Measurements from ENCODE around the gene P2RX1.
A peak's percentile ranks its signal among the peaks of the same experiment; 100 is the strongest.

Gene P2RX1

GRCh38 chr17:3915995-3916696, at the start of gene P2RX1:
P2RX1 (minus strand) TSS chr17:3916465; CDS start chr17:3916225, 240 bp downstream.
- H3K4me3 ChIP-seq: peak within 1 kb of the TSS in 5 of 7 experiments; percentile 4 to 22 (median 9)
- peak within 1 kb of the TSS in 15 of 21 experiments; percentile 17 to 72 (median 56) for H3K27ac ChIP-seq

DNA sequence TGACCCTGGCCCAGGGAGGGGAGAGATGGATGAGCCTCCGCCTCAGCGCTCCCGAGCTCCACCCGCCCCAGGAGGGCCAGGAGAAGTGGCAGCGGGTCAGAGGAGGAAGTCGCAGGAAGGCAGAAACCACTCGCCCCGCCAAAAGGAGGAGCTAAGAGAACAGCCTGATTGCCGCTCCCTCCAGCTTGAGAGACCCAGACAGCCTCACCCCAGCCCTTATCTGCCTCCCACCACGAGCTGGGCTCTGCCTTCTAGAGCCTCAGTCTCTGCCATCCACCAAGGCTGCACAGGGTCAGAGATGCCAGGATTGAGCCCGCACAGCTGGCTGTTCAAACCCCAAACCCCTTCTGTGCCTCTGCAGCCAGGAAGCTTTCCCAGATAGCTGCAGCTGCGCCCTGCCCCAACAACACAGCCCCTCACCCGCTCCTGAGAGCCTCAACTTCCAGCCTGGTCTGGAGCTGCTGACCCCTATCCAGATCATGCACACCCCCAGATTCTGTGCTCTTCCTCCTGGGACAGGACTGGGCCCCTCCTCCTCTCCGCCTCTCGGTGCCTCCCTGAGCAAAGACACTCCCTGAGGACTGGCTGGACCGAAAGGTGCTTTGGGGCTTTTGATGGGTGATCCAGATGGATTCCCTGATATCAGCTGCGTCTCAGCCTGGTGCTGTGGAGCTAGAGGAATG, 49.0 kb upstream of the P2RX1 start:
- peak overlapping the region; percentile 39 to 59 (median 50) for H3K4me3 ChIP-seq
- peak overlapping the region in 19 of 21 experiments; percentile 30 to 91 (median 78) for H3K27ac ChIP-seq

DNA sequence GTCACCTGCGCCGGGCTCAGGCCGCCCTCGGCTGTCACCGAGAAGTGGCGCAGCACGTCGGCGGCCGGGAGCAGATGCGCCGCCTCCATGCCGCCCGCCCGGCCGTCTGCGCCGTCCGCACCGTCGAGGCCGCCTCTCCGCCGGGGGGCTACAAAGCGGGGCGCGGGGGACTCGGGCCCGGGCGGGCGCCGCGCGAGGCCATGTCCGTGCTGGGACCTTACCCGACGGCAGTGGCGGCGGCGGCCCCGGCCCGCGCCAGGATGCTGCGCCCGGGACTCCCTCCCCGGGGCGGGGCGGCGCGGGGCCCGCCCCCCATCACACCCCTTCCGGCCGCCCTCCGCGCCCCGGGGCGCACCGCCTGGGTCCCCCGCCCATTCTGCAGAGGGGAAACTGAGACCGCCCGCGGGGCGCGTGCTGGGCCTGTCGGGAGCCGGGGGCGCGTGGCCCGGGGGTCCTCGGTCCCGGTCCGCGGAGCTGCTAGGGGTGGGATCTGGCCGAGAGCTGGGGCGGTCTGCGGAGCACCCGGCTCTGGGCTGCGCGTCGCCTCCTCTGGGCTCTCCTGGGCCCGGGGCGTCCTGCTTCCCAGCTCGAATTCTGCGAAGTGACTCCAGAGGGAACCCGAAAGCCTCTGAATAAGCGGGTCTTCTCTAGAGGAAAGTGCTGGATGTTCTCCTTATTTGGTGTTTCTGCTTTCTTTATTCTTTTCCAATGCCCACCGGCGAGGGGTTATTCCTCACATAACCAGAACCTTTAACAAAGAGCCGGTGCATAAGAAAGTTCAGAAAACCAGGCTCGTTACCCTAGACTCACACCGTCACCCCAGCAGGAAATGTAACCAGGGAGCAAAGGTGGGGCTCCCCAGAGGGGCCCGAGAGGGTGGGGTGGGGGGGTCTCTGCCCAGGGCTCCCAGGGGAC, 48.2 kb upstream of the P2RX1 start, which contains the start of gene ATP2A3:
TSS of gene ATP2A3 (minus strand) at position 235 of the 915 bp plus-strand sequence. CDS start at position 89, 146 bp downstream.
- Histone ChIP-seq H3K4me3 (peak within 1 kb of the TSS; percentile 39 to 59 (median 50)), H3K27ac (peak within 1 kb of the TSS in 19 of 21 experiments; percentile 36 to 91 (median 78))

GRCh38 chr17:3963237-3964201, 47.3 kb upstream of the P2RX1 start:
- Histone ChIP-seq H3K4me3 (peak overlapping the region; percentile 39 to 59 (median 50)), H3K27ac (peak overlapping the region in 18 of 21 experiments; percentile 36 to 91 (median 71))

GRCh38 chr17:3962965-3963236, 46.6 kb upstream of the P2RX1 start:
- H3K4me3 ChIP-seq: peak overlapping the region; percentile 39 to 59 (median 50)

GRCh38 chr17:3962217-3962964, 46.1 kb upstream of the P2RX1 start:
- H3K4me3 ChIP-seq: peak overlapping the region in 4 of 7 experiments; percentile 41 to 59 (median 54)

More at GRCh38 chr17:3962965-3963236, 46.6 kb upstream of the P2RX1 start:
- peak overlapping the region in 11 of 21 experiments; percentile 7 to 91 (median 78) for H3K27ac ChIP-seq

GRCh38 chr17:3961564-3962047, 45.3 kb upstream of the P2RX1 start:
- H3K4me3 ChIP-seq: no peak overlapping the region
- peak overlapping the region in 7 of 21 experiments; percentile 16 to 86 (median 21) for H3K27ac ChIP-seq

More at GRCh38 chr17:3962217-3962964, 46.1 kb upstream of the P2RX1 start:
- peak overlapping the region in 7 of 21 experiments; percentile 16 to 86 (median 51) for H3K27ac ChIP-seq

DNA sequence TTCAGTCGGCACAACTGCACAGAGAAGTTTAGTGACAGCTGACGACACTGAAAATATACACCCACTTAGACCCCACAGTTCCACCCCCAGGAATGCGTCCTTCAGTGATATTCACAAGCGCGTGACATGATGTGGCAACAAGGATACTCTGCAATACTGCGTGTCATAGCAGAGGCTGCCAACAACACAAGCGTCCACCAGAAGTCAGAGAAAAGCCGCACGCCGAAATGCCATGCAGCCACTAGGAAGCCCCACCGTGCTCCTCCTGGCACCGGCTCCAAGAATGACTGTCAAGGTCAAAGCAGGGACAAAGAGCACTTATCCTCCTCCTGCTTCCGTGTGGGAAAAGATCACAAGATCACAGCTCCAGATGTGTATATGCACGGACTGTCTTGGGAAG, 44.5 kb upstream of the P2RX1 start:
- no peak overlapping the region for H3K27ac ChIP-seq
- H3K4me3 ChIP-seq: no peak overlapping the region

DNA sequence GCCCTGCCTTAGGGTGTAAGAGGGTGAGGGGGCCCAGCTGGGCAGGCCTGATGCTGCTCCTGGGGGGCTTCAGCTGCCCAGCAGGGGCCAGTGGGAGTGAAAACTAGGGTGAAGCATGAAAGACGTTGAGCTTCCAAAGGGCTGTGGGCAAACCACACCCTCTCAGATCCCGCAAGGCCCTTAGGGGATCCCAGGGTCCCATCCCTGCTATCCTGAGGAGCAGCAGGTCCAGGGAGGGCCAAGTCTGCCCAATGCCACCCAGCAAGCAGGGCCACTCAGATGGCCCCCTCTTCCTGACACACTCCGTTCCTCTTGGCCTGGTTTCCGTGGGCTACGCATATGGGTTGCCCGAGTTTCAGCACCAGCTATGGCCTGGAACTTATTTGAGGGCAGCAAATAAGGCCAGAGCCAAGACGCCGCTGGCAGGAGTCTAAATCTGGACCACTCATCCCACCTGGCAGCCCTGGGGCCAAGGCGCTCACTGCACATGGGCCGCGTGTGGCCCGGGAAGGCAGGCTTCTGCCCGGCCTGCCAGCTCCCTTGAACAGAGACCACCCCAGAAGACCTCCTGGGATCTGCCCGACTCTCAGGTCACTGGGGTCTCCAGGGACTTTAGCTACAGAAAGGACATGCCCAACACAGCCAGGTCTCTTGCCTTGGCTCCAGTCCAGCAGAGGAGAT, 43.8 kb upstream of the P2RX1 start:
- Histone ChIP-seq H3K27ac (peak overlapping the region in 4 of 21 experiments; percentile 24 to 76 (median 44)), H3K4me3 (no peak overlapping the region)

DNA sequence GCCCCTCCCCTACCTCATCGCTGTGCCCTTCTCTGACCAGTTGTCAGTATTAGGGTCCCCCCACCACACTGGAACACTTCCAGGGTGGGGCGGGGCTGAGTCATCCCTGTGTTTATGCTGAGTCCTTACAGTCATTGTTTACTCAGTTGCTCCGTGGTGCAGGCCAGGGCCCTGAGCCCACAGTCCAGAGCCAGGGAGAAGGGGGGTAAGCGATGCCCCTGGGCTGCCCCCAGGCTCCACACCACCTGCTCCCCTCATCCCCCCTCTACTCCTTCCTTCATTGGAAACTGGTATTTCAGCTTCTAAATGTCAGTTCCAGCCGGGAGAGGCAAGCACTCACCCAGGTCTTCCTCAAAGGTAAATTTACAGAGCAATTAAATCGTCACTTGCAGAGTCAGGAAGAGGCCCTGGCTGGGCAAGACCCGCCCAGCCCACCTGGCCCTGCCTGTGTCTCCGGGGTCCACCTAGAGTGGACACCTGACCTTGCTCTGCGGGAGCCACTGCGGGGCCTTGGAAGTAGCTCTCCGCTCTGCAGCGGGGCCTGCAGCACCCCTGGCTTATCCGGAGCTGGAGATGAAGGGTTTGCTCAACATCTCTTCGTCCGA, 43.1 kb upstream of the P2RX1 start:
- Histone ChIP-seq H3K4me3 (no peak overlapping the region), H3K27ac (peak overlapping the region in 4 of 21 experiments; percentile 4 to 76 (median 28))

- Histone ChIP-seq H3K4me3 (no peak overlapping the region), H3K27ac (no peak overlapping the region)
These were observed 41.7 kb upstream of the P2RX1 start for GRCh38 chr17:3957735-3958599.

- H3K27ac ChIP-seq: no peak overlapping the region
These were observed 40.7 kb upstream of the P2RX1 start for GRCh38 chr17:3956983-3957382.

GRCh38 chr17:3956327-3956957, 40.2 kb upstream of the P2RX1 start:
- H3K27ac ChIP-seq: no peak overlapping the region
- no peak overlapping the region for H3K4me3 ChIP-seq

More at GRCh38 chr17:3956983-3957382, 40.7 kb upstream of the P2RX1 start:
- H3K4me3 ChIP-seq: no peak overlapping the region

GRCh38 chr17:3955673-3955988, 39.4 kb upstream of the P2RX1 start:
- Histone ChIP-seq H3K27ac (no peak overlapping the region), H3K4me3 (no peak overlapping the region)

- no peak overlapping the region for H3K4me3 ChIP-seq
- H3K27ac ChIP-seq: no peak overlapping the region
These were observed 38.9 kb upstream of the P2RX1 start for GRCh38 chr17:3954976-3955672.
